ENCODE results near the gene SLC13A5. TPM values are rescaled to one million over a fixed set of nuclear protein-coding genes. Genes with fewer than 3 reads are reported as not detected.
"Not testable (repeated sequence)": the region's sequence is repeated elsewhere in the genome, so short reads cannot be mapped to it uniquely, and the experiment has no call there.

The SLC13A5 gene
- total RNA-seq, 1 donor from 2014 or later = not detected

GRCh38 chr17:6748617-6749016 lies 35.4 kb upstream of the SLC13A5 start:
- intact Hi-C loops (cut with DNase I) = no loop called here
- DNase-seq = no peak
- Histone ChIP-seq H3K4me1 (peaks cover 20% of the 10 kb centered on the region), H3K9me3 (no peaks in the 10 kb centered on the region), H3K36me3 (no peaks in the 10 kb centered on the region), H3K27ac (no peak overlapping the region), H3K4me3 (no peak overlapping the region), H3K27me3 (ENCODE audit: low read depth) (no peaks in the 10 kb centered on the region)
- no peak for TF ChIP-seq CTCF (IDR thresholded peaks at IDR 0.05)
- ATAC-seq = no peak

GRCh38 chr17:6746665-6747064 lies 33.5 kb upstream of the SLC13A5 start:
- H3K4me3 ChIP-seq; H3K9me3 ChIP-seq; DNase-seq; intact Hi-C loops (cut with DNase I); H3K27me3 ChIP-seq (ENCODE audit: low read depth); H3K27ac ChIP-seq; H3K36me3 ChIP-seq; H3K4me1 ChIP-seq; ATAC-seq: not testable (repeated sequence)

- Histone ChIP-seq H3K9me3 (no peaks in the 10 kb centered on the region), H3K27ac (no peak overlapping the region), H3K4me1 (no peaks in the 10 kb centered on the region), H3K4me3 (no peak overlapping the region), H3K36me3 (no peaks in the 10 kb centered on the region), H3K27me3 (ENCODE audit: low read depth) (no peaks in the 10 kb centered on the region)
- intact Hi-C loops (cut with DNase I) = no loop called here
- DNase-seq (no peak), ATAC-seq (no peak)
- no peak for TF ChIP-seq CTCF (IDR thresholded peaks at IDR 0.05)
Observed at GRCh38 chr17:6729531-6729930, 16.4 kb upstream of the SLC13A5 start.

GRCh38 chr17:6724009-6724408 lies 10.8 kb upstream of the SLC13A5 start:
- ATAC-seq (no peak), DNase-seq (no peak)
- peaks cover 24% of the 10 kb centered on the region for H3K27me3 ChIP-seq (ENCODE audit: low read depth)
- no peaks in the 10 kb centered on the region for H3K4me1 ChIP-seq
- no peaks in the 10 kb centered on the region for H3K36me3 ChIP-seq
- no peaks in the 10 kb centered on the region for H3K9me3 ChIP-seq
- H3K27ac ChIP-seq = no peak overlapping the region
- TF ChIP-seq CTCF (IDR thresholded peaks at IDR 0.05) = no peak
- intact Hi-C loops (cut with DNase I) = no loop called here
- no peak overlapping the region for H3K4me3 ChIP-seq

- peaks cover 31% of the 10 kb centered on the region for H3K27me3 ChIP-seq (ENCODE audit: low read depth)
- H3K4me1 ChIP-seq = no peaks in the 10 kb centered on the region
- no peak overlapping the region for H3K27ac ChIP-seq
- H3K36me3 ChIP-seq = no peaks in the 10 kb centered on the region
- H3K4me3 ChIP-seq = no peak overlapping the region
- no peaks in the 10 kb centered on the region for H3K9me3 ChIP-seq
- TF ChIP-seq CTCF (IDR thresholded peaks at IDR 0.05) = no peak
- DNase-seq = no peak
- ATAC-seq = no peak
- intact Hi-C loops (cut with DNase I) = no loop called here
Observed at GRCh38 chr17:6721744-6722143, 8.6 kb upstream of the SLC13A5 start.

- no peak for ATAC-seq
- Histone ChIP-seq H3K36me3 (no peaks in the 10 kb centered on the region), H3K27me3 (ENCODE audit: low read depth) (peaks cover 66% of the 10 kb centered on the region), H3K4me1 (peaks cover 20% of the 10 kb centered on the region), H3K9me3 (no peaks in the 10 kb centered on the region), H3K27ac (no peak overlapping the region), H3K4me3 (no peak overlapping the region)
- intact Hi-C loops (cut with DNase I) = no loop called here
- DNase-seq = no peak
- TF ChIP-seq CTCF (IDR thresholded peaks at IDR 0.05) = no peak
Observed at GRCh38 chr17:6716736-6717135, 3.6 kb upstream of the SLC13A5 start.
